Fibroblast of the aortic adventitia (primary cell): Measurements from ENCODE around the gene FETUB. TPM values are rescaled to one million over a fixed set of nuclear protein-coding genes. Genes with fewer than 3 reads are reported as not detected.
"Not testable (repeated sequence)": the region's sequence is repeated elsewhere in the genome, so short reads cannot be mapped to it uniquely, and the experiment has no call there.

Source experiments
- DNase-seq: peaks from one replicate; pipeline ENCODE4 v3.0.0-alpha.2; 2010; ENCODE audit warnings: low read depth
- H3K4me3 ChIP-seq: 2 replicates; pipeline ENCODE4 v1.5.1; 2011; ENCODE audit warnings: low read depth, mild to moderate bottlenecking, control low read depth, low read length, moderate library complexity
- total RNA-seq: library from RNA; depleted of rRNA; stranded (reverse); fragments of >200 nt; gene quantifications from 2 replicates; pipeline ENCODE4 v1.2.3, GENCODE V29; 2012; ENCODE audit warnings: low replicate concordance
- TF ChIP-seq, protein P1 (sequence below): IDR thresholded peaks from 2 replicates; pipeline ENCODE4 v1.5.1; 2011; ENCODE audit warnings: mild to moderate bottlenecking, low read length, control low read depth, inconsistent platforms; ENCODE audit not compliant: insufficient read depth

Gene FETUB
- total RNA-seq, 1 donor = not detected

DNA sequence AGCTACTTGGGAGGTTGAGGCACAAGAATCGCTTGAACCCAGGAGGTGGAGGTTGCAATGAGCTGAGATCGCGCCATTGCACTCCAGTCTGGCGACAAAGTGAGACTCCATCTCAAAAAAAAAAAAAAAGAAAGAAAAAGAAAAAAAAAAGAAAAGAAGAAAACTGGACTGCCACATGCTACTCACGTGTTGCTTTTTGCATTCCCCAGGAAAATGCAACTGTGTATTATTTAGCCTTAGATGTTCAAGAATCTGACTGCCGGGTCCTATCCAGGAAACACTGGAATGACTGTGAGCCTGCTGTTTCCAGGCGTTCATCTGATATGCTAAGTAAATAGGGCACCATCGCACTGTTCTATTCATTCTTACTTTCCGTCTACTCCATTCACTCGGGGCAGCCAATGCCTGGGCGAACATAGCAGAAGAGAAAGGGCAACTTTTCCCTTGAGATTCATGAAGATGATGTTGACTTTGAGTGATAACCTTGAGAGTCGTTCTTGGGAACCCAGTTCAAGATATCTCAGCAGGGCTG, 47.0 kb downstream of the FETUB start:
- no peak overlapping the region for H3K4me3 ChIP-seq
- no peak for DNase-seq
- TF ChIP-seq, protein P1, sequence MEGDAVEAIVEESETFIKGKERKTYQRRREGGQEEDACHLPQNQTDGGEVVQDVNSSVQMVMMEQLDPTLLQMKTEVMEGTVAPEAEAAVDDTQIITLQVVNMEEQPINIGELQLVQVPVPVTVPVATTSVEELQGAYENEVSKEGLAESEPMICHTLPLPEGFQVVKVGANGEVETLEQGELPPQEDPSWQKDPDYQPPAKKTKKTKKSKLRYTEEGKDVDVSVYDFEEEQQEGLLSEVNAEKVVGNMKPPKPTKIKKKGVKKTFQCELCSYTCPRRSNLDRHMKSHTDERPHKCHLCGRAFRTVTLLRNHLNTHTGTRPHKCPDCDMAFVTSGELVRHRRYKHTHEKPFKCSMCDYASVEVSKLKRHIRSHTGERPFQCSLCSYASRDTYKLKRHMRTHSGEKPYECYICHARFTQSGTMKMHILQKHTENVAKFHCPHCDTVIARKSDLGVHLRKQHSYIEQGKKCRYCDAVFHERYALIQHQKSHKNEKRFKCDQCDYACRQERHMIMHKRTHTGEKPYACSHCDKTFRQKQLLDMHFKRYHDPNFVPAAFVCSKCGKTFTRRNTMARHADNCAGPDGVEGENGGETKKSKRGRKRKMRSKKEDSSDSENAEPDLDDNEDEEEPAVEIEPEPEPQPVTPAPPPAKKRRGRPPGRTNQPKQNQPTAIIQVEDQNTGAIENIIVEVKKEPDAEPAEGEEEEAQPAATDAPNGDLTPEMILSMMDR = no peak

DNA sequence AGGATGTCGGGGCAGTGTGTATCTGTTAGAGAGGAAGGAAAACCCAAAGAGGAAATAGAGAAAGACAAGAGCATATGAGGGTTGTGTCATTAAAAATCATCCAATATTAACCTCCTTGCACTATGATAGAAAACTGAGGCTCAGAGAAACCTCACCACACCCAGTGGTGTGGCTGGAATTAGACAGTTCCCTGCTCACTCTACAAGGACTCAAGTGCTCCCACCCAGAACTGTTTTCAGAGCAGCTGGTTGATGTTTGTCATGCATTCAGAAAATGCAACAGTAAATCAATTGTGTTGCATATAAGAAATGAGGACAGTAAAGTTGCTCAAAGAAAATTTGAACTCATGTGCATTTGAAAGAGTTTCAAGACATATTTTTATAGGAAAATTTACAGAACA, 50.1 kb downstream of the FETUB start:
- not testable (repeated sequence) for DNase-seq, H3K4me3 ChIP-seq

DNA sequence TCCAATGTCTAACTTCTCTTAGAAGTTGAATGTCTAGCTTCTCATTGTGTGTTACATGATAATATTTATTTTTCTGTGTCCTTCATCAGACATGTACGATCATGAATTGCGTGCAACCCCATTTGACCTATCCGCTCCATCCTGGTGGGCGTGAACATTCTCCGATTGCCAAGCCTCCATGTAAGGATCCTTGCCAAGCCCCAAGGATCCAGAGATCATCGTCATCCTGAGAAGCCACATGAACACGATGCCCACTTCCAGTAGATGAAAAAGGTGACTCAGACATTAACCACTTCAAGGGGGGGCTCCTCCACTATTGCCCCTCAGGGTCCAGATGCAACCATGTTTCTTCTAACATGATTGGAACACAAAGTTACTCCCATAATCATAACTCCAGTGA, 51.5 kb downstream of the FETUB start:
- no peak overlapping the region for H3K4me3 ChIP-seq
- no peak for DNase-seq
- TF ChIP-seq, protein P1 = no peak

DNA sequence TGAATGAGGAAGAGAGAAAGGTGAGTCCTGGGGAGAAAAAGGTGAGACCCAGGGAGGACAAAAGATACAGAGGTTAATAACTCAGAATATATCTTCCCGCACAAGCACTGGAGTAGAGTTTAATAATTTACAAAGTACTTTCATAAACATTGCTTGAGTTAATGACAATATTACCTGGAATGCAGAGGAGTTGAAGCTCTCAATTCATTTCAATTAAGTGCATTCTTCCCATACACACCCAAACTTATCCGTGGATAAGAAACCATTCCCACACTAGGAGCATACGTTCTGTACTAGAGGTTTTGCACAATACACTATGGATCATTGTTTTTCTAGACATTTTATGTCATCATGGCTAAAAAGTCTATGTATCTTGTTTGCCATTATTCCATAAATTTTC, 53.6 kb downstream of the FETUB start:
- TF ChIP-seq, protein P1 = no peak
- H3K4me3 ChIP-seq = no peak overlapping the region
- no peak for DNase-seq

DNA sequence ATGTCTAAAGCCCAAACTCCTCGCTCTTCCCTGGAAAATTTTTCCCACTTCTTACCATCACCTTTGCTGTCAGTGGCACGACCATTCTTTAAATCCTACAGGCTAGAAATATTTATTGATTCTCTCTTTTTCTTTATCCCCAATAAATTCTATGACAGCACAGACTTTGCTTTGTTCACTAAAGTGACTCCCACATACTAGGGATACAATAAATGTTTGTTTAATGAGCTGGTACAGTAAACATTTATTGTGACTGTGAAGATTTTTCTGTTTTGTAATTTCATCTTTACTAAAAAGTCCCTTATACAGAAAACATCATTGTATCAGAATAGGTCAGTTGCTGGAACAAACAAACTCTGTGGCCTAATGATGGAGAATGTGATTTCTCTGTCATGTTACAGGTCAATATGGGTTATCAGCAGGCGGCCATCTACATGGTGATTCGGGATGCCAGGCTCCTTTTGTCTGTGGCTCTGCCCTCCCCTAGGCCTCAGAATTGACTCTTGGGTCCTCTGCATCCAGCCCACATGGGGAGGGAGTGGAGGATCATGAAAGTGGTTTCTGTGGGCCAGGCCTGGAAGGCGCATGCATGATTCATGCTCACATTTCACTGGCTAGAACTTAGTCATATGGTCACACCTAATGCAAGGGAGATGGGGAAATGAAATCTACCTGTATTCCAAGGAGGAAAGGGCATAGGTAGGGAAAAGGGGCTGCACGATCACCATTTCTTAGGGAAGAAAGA, 54.3 kb downstream of the FETUB start:
- no peak overlapping the region for H3K4me3 ChIP-seq
- no peak for DNase-seq
- TF ChIP-seq, protein P1 = no peak

DNA sequence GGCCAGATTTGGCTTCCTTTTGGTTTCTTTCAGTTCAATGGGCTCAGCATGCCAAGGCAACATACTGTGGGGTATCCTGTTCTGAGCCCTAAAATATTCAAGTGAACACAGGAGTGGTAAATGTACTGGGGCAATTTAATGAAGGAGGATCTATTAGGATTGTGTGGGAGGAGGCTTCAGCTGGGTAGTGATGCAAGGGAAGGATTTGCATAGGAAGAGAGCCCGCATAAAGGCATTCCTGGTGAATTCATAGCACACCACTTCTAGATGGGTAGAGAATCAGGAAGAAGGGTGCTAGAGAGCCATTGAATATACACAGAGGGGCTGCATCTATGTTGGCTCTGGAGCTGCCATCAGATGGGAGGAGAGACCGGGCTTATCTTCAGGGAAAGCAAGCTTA, 56.3 kb downstream of the FETUB start:
- no peak overlapping the region for H3K4me3 ChIP-seq
- no peak for DNase-seq
- TF ChIP-seq, protein P1 = no peak

DNA sequence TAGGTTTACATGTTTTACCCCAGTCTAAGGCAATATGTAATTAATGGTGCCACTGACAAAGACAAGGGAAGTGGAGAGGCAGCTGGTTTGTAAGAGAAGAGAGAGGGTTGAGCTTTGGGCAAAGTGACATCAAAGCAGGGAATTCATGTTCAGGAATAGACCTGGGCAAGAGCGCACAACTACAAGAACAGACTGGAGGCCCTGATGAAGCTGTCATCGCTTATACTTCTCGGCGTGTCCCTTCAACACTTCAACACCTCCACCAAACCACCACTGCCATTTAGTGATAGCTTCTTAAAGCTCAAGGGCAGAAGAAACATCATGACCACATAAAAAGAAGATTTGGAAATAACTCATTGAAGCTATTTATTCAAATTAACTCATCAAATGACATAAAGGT, 57.3 kb downstream of the FETUB start:
- no peak for DNase-seq
- TF ChIP-seq, protein P1 = no peak
- no peak overlapping the region for H3K4me3 ChIP-seq
